Neural progenitor cell (in vitro differentiated cells): ENCODE data around the gene PRM1. TPM values are rescaled to one million over a fixed set of nuclear protein-coding genes. Genes with fewer than 3 reads are reported as not detected.

Experiments used
- DNase-seq: peaks from one replicate; pipeline ENCODE4 v3.0.0-alpha.2; 2016; ENCODE audit warnings: low spot score
- H2AFZ ChIP-seq: fragments of 200-600 bp; sonication (generic); replicated peaks from 2 replicates; pipeline ENCODE4 v1.6.1; 2016; ENCODE audit warnings: antibody characterized with exemption
- H3F3A ChIP-seq: fragments of 200-600 bp; sonication (generic); 2 replicates; pipeline ENCODE4 v1.6.1; 2016; ENCODE audit warnings: antibody characterized with exemption, low read depth
- H3K27ac ChIP-seq: fragments of 200-600 bp; sonication (generic); 2 replicates; pipeline ENCODE4 v1.5.1; 2016; ENCODE audit warnings: mild to moderate bottlenecking
- H3K27me3 ChIP-seq: fragments of 200-600 bp; sonication (generic); 2 replicates; pipeline ENCODE4 v1.6.1; 2016; ENCODE audit warnings: mild to moderate bottlenecking, moderate library complexity
- H3K36me3 ChIP-seq: fragments of 200-600 bp; sonication (generic); 2 replicates; pipeline ENCODE4 v1.5.1; 2016
- H3K4me1 ChIP-seq: fragments of 200-600 bp; sonication (generic); 2 replicates; pipeline ENCODE4 v1.6.1; 2016; ENCODE audit warnings: mixed run types
- H3K4me2 ChIP-seq: fragments of 200-600 bp; sonication (generic); 2 replicates; pipeline ENCODE4 v1.6.1; 2016
- H3K4me3 ChIP-seq: fragments of 200-600 bp; sonication (generic); 2 replicates; pipeline ENCODE4 v1.5.1; 2016
- H3K79me2 ChIP-seq: fragments of 200-600 bp; sonication (generic); 2 replicates; pipeline ENCODE4 v1.6.1; 2016; ENCODE audit warnings: low read depth
- H3K9ac ChIP-seq: fragments of 200-600 bp; sonication (generic); 2 replicates; pipeline ENCODE4 v1.6.1; 2016
- H3K9me3 ChIP-seq: fragments of 200-600 bp; sonication (generic); 2 replicates; pipeline ENCODE4 v1.5.1; 2016; ENCODE audit warnings: low read depth
- H4K20me1 ChIP-seq: fragments of 200-600 bp; sonication (generic); 2 replicates; pipeline ENCODE4 v1.6.1; 2016; ENCODE audit warnings: low read depth
- H3K27ac Mint-ChIP-seq: 3 replicates; pipeline ENCODE4 v1.8.0; 2021; ENCODE audit warnings: mixed read lengths
- H3K27me3 Mint-ChIP-seq: 2 replicates; pipeline ENCODE4 v1.8.0; 2022; ENCODE audit warnings: low read depth, mild to moderate bottlenecking, inconsistent platforms, moderate library complexity, mixed read lengths; ENCODE audit not compliant: insufficient read depth
- H3K36me3 Mint-ChIP-seq: 3 replicates; pipeline ENCODE4 v1.8.0; 2021; ENCODE audit warnings: mixed read lengths
- H3K4me1 Mint-ChIP-seq: 3 replicates; pipeline ENCODE4 v1.8.0; 2021; ENCODE audit warnings: mixed read lengths
- H3K4me3 Mint-ChIP-seq: 3 replicates; pipeline ENCODE4 v1.8.0; 2021; ENCODE audit warnings: mild to moderate bottlenecking, moderate library complexity, mixed read lengths
- H3K9me3 Mint-ChIP-seq: 3 replicates; pipeline ENCODE4 v1.8.0; 2020; ENCODE audit warnings: mixed read lengths
- EZH2 ChIP-seq: fragments of 200-600 bp; sonication (generic); IDR thresholded peaks from 2 replicates; pipeline ENCODE4 v1.6.1; 2017; ENCODE audit warnings: antibody characterized with exemption, mild to moderate bottlenecking, moderate library complexity
- EZH2phosphoT487 ChIP-seq: fragments of 200-600 bp; sonication (generic); IDR thresholded peaks from 2 replicates; pipeline ENCODE4 v1.6.1; 2017; ENCODE audit warnings: antibody characterized with exemption
- microRNA-seq: library from miRNA; unstranded; fragments of <30 nt; microRNA quantifications from one replicate; pipeline ENCODE4, GENCODE V29; 2016
- small RNA-seq: library from RNA; depleted of rRNA; stranded (forward); fragments of <200 nt; gene quantifications from one replicate; pipeline ENCODE3, GENCODE V24; 2015
- total RNA-seq: library from RNA; depleted of rRNA; stranded (reverse); fragments of >200 nt; gene quantifications from 2 replicates; pipeline ENCODE4 v1.2.3, GENCODE V29; 2015; ENCODE audit warnings: low replicate concordance
- TF ChIP-seq, protein P1 (sequence below): fragments of 200-600 bp; sonication (generic); IDR thresholded peaks from 2 replicates; pipeline ENCODE4 v1.5.1; 2017; ENCODE audit warnings: antibody characterized with exemption, mild to moderate bottlenecking

Gene PRM1
- total RNA-seq, 1 donor from 2014 or later, result not detected

DNA sequence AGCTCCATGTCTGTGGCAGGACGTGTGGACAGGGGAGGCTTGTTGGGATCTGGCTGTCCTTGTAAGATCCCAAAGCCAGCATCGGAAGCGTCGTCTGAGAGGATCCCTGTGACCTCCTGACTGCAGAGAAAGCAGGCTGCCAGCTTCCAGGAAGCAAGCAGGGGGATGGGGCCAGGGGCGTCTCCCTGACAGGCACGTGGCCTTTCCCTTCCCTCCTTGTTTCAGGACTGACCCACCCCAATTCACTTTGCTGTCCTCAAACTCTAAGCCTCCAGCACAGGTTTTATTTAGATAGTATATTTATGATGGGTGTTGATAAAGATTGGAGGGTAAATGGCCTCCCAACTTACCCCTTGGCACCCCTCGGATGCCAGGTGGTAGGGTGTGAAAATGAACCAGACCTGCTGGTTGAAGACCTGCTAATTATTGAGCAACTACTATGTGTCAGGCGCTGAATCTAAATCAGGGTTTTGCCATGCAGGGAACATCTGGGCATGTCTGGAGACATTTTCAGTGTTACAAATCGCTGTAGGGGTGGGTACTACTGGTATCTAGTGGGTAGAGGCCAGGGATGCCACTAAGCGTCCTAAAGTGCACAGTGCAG lies 49.7 kb downstream of the PRM1 start:
- Histone ChIP-seq H3K36me3 (no peaks in the 10 kb centered on the region), H3K27ac (no peak overlapping the region), H4K20me1 (no peaks in the 10 kb centered on the region), H3K27me3 (no peaks in the 10 kb centered on the region), H3F3A (no peaks in the 10 kb centered on the region), H2AFZ (no peak overlapping the region), H3K79me2 (no peaks in the 10 kb centered on the region), H3K4me2 (no peak overlapping the region), H3K9ac (no peak overlapping the region), H3K9me3 (no peaks in the 10 kb centered on the region), H3K4me3 (no peak overlapping the region), H3K4me1 (no peaks in the 10 kb centered on the region)
- Mint-ChIP-seq H3K27me3 (peaks cover 6% of the 10 kb centered on the region), H3K36me3 (no peaks in the 10 kb centered on the region), H3K9me3 (no peaks in the 10 kb centered on the region), H3K27ac (no peak overlapping the region), H3K4me1 (peaks cover 2% of the 10 kb centered on the region), H3K4me3 (no peak overlapping the region)
- DNase-seq, result no peak
- no peak for TF ChIP-seq EZH2phosphoT487
- TF ChIP-seq EZH2, result no peak
- TF ChIP-seq, protein P1, sequence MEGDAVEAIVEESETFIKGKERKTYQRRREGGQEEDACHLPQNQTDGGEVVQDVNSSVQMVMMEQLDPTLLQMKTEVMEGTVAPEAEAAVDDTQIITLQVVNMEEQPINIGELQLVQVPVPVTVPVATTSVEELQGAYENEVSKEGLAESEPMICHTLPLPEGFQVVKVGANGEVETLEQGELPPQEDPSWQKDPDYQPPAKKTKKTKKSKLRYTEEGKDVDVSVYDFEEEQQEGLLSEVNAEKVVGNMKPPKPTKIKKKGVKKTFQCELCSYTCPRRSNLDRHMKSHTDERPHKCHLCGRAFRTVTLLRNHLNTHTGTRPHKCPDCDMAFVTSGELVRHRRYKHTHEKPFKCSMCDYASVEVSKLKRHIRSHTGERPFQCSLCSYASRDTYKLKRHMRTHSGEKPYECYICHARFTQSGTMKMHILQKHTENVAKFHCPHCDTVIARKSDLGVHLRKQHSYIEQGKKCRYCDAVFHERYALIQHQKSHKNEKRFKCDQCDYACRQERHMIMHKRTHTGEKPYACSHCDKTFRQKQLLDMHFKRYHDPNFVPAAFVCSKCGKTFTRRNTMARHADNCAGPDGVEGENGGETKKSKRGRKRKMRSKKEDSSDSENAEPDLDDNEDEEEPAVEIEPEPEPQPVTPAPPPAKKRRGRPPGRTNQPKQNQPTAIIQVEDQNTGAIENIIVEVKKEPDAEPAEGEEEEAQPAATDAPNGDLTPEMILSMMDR, result no peak

Small RNAs within 50 kb of the gene (microRNA-seq; reads per million reads assigned to microRNA genes)
- not detected for gene MIR548H2

Small RNAs within 50 kb of the gene (small RNA-seq; reads per million reads assigned to genes)
- not detected for gene MIR548H2
- not detected for gene RF00019
- gene RF00554, result not detected

Other genes with a start within 250 kb of the PRM1 start
- 1.6 and 7.3 TPM in 2 replicates for gene SOCS1, start 25.1 kb downstream of the PRM1 start, total RNA-seq
- not detected in 2 replicates for gene TNP2, start 12.0 kb downstream of the PRM1 start, total RNA-seq
- gene PRM3, start 7.7 kb downstream of the PRM1 start, total RNA-seq, result not detected in 2 replicates
- gene PRM2, start 4.8 kb downstream of the PRM1 start, total RNA-seq, result not detected in 2 replicates
- 56.1 and 68.6 TPM in 2 replicates for gene RMI2, start 64.1 kb upstream of the PRM1 start, total RNA-seq